GM19324 (cell line): Measurements from ENCODE around the gene COL6A3.
"Not testable (repeated sequence)": the region's sequence is repeated elsewhere in the genome, so short reads cannot be mapped to it uniquely, and the experiment has no call there.

Experiments
- ATAC-seq: cut with Tn5 transposase; IDR thresholded peaks from one replicate; pipeline ENCODE4 v1.9.1; 2021; ENCODE audit warnings: mild to moderate bottlenecking, moderate library complexity; ENCODE audit not compliant: unreplicated experiment, low FRiP score

Gene COL6A3

DNA sequence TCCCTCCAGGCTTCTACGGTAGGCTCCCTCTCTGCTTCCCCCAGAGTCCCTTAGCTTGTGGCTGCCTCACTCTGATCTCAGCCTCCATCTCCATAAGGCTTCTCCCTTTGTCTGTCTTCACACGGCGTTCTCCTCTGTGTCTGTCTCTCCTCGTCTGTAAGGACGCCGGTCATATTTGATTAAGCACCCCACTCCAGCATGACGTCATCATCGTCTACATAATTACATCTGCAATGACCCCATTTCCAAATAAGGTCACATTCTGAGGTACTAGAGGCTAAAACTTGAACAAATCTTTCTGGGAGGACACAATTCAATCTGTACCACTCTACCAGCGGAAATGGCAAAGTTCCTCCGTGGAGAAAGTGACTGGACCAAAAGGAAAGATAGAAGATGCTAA lies 8.3 kb upstream of the COL6A3 start:
- ATAC-seq, result no peak

DNA sequence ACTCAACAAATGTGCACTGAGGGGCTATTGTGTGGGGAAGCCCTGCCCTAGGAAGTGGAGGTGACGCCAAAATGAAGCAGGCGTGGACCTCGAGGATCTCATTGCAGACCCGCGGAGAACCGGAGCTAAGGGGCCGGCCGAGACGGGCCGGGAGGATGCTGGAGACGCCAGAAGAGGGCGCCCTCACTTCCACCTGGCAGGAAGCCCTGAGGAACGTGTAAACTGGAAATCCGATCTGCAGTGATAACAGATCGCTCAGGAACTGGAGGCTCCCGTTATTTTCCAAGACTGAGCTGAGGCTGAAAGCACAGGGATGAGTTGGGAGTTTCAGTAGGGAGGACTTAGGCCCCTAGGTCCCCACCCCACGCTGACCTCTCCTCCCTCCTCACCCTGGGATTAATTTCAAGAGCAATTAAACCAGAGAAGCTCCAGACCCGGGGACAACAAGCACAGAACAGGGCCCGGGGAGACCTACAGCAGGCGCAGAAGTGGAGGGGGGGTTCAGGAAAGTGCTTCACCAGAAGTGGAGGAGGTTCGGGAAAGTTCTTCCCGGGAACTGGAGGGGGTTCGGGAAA lies 7.7 kb upstream of the COL6A3 start:
- ATAC-seq, result no peak

DNA sequence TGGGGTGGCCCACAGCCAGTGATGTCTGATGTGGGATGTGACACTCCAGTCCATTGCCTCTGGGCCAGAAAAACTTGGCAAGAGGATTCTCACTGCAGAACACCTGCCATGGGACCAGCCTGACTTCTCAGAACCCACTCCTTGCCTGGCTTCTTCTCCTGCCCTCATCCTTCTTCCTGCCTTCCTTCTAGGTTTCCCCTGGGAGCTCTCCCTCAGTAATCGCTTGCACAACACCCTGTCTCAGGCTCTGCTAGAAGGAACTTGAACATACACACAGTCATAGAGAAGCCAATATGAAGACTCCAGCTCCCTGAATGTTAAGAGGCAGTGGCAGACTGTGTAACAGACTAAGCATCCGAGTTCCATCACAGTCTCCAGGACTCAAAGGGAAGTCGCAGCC lies 4.3 kb upstream of the COL6A3 start:
- no peak for ATAC-seq

DNA sequence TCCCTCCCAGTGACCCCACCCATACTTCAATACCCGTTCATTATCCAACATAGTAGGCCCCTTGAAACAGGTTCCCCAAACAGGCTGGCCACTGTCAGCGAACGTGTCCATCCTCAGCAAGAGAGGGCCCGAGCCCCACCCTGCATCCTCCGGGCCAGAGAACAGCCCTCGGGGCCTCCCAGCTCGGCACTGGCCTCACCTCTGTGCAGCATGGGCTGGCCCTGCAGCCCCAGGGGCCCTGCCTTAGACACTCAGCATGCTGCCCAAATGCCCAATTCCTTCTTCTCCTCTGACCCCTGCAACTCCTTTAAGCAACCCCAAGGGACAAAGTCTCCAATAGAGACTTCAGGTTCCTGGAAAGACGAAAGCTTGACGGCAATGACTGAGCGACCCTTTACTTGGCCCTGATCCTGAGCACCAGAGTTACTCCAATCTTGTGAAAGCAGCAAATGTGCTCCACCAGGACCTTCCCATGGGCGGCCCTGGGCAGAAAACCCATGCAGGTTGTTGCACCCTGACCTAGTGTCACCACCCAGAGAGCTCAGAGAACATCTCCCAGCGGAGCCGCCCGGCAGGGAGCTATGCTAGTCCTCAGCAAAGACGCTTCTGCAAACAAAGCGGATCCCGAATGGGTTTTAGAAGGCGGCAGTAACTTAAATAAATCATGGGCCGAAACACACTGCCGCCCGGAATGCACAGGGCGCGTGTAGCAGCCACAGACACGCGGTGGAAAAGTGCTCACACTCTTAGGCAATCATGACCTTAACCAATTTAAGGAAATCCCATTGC lies 782 bp downstream of the COL6A3 start:
- ATAC-seq, result no peak

DNA sequence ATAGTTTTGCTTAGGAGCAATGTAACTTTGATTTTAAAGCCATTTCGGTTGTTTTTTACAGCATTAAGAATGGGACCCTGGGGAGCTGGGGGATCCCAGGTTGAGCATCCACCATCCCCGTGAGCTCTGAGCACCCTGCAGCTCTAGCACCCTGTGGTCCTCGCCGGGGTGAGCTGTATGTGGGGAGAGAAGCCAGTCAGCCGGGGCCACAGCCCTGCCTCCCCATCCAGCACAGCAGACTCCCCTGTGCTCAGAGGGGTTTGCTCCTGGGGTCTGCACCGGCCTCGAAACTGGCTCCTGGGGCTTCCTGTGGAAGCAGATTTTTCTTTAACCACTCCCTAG lies 1.3 kb downstream of the COL6A3 start:
- ATAC-seq, result no peak

DNA sequence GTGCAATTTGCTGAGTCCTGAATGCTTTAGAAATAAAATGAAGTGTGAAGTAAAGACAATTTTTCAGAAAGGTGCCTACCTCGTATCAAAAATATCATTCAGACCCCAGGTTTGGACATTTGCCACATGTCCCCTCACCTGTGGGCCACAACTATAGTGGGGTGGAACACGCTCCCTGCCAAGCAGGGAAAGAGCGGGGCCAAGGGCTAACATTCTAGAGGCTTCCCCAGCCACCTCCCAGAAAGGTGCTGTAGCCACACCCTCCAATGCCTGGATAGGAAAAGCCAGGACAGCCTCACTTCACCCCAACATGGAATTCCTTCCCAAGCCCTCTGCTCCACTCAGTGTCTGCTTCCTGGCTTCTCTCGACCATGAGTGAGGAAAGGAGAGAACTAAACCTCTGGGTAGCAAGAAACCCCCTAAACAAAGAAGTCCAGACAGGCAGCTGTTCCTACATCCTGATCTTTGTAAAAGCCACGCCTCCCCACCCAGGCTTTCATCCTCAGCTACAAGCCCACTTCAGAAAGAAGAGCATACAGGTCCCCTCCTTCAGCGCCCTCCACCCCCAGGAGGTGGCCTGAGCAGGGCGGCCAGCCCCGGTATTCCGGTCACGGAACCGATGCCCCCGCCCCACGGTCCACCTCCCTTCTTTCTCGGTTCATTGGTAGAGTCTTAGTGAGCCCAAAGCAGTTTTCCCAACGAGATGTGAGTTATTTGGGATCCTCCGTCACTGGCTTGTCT lies 2.1 kb downstream of the COL6A3 start:
- ATAC-seq, result no peak

DNA sequence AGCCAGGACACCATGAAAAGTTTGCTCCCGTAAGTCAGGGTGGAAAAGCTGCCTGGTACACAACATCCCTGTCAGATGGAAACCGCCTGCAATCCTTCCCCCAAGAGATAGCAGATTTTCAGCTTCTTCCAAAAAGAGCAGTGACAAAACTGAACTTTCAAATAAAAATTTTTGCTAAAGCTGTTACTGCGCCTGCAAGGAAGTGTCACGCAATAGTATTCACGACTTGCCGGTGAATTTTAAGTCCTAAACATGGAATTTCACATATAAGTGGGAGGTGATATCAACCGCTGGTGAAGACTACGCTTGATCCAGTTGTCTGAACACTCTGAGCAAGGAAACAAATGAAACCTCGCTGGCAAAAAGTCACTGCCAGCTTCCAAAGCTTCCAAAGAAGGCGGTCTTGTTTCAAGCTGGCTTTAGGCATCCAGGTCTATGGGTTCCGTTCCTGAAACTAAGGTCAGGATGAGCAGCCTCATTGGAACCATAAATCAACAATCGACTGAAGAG lies 2.8 kb downstream of the COL6A3 start:
- no peak for ATAC-seq

DNA sequence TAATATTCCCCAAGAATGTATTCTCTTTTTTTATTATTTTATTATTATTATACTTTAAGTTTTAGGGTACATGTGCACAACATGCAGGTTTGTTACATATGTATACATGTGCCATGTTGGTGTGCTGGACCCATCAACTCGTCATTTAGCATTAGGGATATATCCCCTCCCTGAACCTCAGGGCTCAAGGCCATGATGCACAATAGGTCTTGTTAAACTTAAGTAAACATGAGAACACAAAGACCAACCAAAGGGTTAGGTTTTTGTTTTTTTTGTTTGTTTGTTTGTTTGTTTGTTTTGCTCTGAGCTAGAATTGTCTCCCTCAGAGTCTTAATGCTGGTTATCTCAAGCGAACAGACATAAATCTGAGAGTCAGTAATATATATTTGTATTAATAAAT lies 4.7 kb downstream of the COL6A3 start:
- ATAC-seq, result not testable (repeated sequence)

DNA sequence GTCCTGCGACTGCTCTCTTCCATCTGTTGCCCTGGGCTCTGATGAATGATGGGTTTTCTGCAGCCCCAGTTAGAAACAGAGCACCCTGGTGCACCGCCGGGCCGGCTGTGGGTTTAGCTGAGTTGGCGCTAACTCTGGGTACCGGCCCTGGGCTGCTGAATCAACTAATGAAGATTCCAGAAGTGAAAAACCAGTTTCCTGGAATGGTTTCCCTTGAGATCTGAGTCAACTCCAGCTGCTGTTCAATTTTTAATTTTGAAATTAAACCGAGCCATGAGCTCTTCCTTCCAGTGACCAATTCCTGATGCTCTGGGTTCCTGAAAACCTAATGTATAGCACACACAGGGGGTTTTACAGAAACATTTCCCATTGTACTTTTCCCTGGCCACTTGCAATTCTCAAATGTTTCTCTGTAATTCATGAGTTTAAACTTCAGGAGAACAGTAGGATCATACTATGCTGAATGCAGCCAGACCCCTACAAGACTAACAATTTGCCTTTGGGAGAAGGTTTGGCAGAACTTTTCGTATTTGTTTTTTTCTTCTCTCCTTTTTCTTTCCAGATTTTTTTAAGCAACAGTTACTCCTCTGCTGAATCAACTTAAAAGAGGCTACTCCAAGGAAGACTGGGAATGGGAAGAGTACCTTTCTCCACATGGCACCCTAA lies 5.5 kb downstream of the COL6A3 start:
- ATAC-seq, result no peak

DNA sequence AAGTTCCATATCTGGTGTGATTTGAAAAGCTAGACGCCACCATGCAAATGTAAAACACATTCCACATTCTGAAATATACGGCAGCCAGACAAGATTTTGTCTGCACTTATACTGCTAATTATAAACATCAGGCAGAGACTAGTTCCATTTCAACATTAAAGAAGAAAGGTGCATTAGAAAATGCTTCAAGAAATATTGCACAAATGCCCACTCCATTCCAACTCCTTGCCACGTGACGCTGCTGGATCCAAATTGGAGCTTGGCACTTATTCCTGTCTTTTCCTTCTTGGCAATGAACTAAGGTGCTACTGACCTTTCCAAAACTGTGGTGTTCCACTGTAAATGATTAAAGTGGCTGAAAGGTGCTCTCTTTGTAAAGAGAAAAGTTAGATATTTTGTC lies 6.3 kb downstream of the COL6A3 start:
- no peak for ATAC-seq

DNA sequence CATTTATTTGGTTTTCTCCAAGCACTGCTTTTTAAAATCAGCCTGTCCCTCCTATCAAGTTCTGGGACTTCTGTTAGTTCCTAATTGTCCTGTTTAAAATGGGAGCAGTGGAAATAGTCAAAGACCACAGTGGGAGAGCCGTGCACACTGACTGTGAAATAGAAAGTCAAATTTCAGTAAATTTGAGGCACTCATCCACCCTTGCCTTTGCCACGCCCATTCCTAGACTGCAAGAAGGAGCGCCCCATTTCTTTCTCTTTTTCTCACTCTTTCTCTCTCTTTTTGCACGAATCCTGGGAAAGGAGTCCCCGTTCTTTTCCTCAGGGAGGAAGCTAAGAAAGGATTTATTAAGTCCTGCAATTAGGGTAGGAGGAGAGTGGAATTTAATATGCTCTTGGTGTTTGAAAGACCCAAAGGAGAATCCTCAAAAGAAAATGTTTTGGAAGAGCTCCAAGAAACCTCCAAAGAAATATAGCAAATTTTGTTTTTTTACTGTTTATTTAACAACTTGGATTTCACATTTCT lies 7.5 kb downstream of the COL6A3 start:
- ATAC-seq, result no peak

DNA sequence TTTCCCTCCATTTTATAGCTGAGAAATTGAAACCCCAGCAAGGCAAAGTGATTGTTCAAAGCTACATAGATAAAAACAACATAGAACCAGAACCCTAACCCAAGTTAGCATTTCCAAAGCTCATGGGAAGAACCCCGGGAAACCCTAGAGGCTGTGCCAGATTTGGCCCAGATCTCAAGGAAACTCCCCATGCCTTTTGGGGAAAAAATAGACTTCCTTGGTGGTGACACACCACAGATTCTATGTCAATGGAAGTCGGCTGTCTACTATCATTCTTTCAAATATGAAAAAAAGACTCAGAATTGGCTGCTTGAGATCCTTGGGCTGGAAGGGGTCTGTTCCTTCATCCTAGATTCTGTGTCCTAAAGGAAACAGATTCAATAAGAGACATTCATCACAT lies 8.4 kb downstream of the COL6A3 start:
- ATAC-seq, result no peak

DNA sequence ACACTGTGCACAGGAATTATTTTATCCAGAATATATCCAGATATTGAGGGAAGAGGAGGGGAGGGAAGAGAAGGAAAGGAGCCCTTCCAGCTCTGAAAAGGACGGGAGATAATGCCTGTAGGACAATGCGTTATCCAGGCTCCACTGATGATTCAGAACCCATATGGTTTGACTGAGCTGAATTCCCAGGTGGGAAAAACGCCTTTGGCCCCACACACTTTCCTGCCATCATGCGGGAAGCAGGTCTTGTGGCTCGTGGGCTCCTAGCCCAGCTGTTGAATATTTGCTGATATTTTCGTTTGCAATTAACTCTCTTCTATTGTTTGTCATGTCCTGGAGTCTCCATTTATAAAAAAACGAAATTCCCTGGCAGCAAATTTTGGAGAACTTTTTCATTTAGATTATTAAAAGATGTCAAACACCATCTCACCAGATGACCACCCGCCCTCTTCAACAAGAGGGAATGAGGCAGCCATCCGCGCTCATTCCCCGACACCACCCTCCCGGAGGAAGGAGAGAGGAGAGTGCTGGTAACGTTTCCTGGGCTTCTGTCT lies 8.9 kb downstream of the COL6A3 start:
- ATAC-seq, result no peak

DNA sequence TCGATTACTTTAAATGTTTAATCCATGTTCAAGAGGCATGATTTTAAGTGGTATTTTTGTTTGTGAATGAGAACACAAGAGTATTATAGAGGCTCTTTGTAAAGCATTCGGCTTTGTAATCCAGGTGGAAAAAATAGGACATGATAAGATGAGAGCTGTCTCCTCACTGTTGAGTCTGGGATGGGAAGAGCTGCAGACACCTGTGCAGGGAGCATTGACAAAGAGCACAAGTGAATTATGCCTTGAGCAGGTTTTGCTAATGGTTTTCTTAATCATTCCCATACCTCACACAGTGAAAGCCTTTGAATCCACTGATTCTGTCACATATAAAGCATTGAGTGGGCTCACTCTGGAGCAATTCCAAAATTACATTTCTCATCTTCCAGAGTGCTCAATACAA lies 9.6 kb downstream of the COL6A3 start:
- ATAC-seq, result no peak

DNA sequence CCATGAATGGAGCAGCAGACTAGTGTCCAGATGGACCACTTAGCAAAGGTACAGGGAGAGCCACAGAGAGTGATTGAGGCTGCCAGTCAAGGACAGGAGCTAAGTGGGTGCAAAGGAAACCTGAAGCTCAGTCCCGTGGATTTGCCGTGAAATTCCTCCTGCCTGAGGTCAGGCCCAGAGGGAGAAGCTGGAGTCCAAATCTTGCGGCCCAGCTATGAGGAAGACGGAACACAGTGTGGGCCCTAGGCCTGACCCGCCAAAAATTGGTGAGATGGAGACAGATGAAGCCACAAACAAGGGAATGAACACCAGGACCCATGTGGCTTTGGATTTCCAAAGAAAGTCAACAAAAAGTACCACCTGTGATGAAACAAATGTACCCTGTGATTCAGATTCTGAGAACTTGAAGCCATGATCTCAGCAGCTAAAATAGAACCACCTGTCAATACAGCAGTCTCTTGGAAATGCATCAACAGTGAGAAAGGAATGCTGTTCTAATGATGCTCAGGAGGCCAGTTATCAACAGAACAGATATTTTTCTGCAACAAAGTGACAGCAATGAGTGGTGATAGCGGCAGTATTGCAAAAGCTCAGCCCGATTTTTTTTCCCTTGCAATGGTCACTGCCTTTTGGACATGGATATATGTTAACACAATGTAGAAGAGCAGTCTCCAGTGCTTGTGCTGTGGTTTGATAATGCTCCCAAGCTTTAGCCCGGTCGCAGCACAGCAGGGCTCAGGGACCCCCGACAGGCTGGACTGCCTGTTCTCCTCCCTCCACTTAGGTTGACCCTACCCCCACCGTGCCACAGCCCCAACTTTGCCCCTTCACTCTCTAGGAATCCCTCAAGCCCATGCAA lies 10.7 kb downstream of the COL6A3 start:
- no peak for ATAC-seq

DNA sequence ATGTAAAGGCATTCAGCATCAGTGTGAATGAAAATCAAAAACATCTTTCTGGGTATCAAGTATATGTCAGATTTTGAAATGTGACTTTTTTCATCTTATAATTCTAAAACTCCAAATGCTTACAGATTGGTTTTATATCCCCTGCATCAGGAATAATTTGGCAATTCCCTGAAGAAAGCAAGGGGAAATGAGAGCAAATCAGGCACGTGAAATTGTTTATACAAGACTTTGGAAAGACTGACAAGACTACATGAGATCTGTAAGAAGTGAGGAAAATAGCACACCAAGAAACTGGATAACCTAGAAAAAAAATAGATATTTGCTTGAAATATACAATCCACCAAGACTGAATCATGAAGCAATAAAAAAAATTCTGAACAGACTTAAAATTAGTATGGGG lies 13.8 kb downstream of the COL6A3 start:
- no peak for ATAC-seq

DNA sequence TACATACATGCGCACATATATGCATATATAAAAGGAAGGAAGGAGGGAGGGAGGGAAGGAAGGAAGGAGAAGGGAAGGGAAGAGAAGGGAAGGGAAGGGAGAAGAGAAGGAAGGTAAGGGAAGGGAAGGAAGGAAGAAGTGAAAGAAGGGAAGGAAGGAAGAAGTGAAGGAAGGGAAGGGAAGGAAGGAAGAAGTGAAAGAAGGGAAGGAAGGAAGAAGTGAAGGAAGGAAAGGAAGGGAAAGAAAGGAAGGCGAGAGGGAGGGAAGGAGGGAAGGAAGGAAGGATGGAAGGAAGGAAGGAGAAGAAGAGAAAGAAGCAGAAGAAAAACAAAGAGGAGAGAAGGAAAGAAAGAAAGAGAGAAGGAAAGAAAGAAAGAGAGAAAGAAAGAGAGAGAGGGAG lies 16.9 kb downstream of the COL6A3 start:
- no peak for ATAC-seq

DNA sequence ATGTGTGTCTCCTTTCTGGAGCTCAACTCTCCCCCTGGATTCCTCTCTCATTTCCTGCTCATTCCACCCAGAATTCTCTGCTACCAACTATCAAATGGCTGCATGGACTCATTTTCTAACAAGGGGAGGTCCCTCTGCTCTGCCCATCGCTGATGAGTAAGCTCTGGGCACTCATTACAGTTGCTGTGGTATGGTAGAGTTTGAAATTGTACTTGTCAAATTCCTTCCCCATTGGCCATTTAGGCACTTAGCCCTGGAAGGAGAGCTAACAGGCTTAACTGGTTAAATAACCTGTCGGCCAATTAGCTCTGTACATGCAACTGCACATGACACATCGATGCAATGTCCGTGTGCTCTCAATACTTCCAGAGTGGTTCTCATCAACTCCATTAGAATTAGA lies 20.4 kb downstream of the COL6A3 start:
- ATAC-seq, result no peak

DNA sequence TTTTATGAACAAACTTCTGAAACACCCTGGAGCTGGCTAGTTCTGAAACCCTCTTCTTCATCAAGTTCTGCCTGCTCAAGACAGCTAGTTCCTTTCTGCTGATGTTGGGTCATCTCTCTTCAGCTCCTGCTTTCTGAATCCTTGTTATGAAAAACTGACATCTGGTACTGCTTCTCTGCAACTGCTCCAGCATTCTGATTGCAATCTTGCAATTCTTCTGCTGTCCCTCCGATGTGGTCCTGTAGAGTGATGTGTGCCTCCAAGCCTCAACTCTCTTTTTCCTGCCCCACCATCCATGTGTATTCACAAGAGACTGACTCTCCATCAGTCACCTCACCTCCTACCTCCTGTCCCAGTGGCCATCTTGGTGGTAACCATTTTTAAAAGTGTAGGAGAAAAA lies 21.8 kb downstream of the COL6A3 start:
- no peak for ATAC-seq

DNA sequence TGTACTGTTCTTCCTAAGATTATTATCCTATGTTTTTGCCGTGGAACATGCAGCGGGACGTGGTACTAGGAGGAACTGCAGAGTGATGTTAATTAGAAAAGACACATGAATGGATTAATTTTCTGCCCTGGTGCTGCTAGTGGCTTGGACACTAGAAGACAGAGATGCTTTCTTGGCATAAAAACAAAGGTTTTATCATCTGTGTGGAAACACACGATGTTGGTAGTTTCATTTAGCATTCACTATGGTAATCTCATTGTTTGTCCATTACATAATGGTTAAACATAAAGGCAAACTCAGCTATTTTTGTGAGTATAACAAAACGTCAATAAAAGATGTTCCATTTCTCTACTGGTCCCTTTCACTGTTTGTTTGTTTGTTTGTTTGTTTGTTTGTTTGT lies 22.8 kb downstream of the COL6A3 start:
- ATAC-seq, result no peak
